Calu3 (cell line): ENCODE results near the gene PCNT. TPM values are rescaled to one million over a fixed set of nuclear protein-coding genes. Genes with fewer than 3 reads are reported as not detected.

Experiments used
- BruUV-seq: library from RNA; stranded (reverse); fragments of 400-500 nt; replicated peaks from 2 replicates; lab custom pipeline; 2021; lab: Mats Ljungman, UMichigan
- CTCF ChIA-PET: fragments of 300-600 bp; sonication (Branson Sonifier 250); formaldehyde crosslinking; loops from one replicate; lab custom pipeline; 2022; ENCODE audit warnings: antibody characterized with exemption; lab: Charles Lee
- DNase-seq: peaks from one replicate; pipeline ENCODE4 v3.0.0; 2022
- H3K27ac Mint-ChIP-seq: one replicate; pipeline ENCODE4 v1.8.0; 2022; ENCODE audit warnings: mixed read lengths; ENCODE audit not compliant: unreplicated experiment
- H3K27me3 Mint-ChIP-seq: one replicate; pipeline ENCODE4 v1.8.0; 2022; ENCODE audit warnings: mixed read lengths; ENCODE audit not compliant: unreplicated experiment
- H3K36me3 Mint-ChIP-seq: one replicate; pipeline ENCODE4 v1.8.0; 2022; ENCODE audit warnings: mild to moderate bottlenecking, moderate library complexity, mixed read lengths; ENCODE audit not compliant: insufficient read depth, unreplicated experiment
- H3K4me1 Mint-ChIP-seq: one replicate; pipeline ENCODE4 v1.8.0; 2022; ENCODE audit warnings: mild to moderate bottlenecking, low read depth, mixed read lengths; ENCODE audit not compliant: unreplicated experiment
- H3K4me3 Mint-ChIP-seq: one replicate; pipeline ENCODE4 v1.8.0; 2022; ENCODE audit warnings: mild to moderate bottlenecking, low read depth, moderate library complexity, mixed read lengths; ENCODE audit not compliant: unreplicated experiment
- H3K9me3 Mint-ChIP-seq: one replicate; pipeline ENCODE4 v1.8.0; 2022; ENCODE audit warnings: low read depth, mixed read lengths; ENCODE audit not compliant: unreplicated experiment
- intact Hi-C: fragments of 100-400 bp; cut with micrococcal nuclease; formaldehyde crosslinking; loops from one replicate; pipeline ENCODE4 v1.10.0; 2022; ENCODE audit not compliant: unreplicated experiment
- total RNA-seq: library from RNA; stranded (reverse); gene quantifications from 2 replicates; pipeline ENCODE4 v1.2.3, GENCODE V29; 2022
- TF ChIP-seq, protein P1 (sequence below): fragments of 200-600 bp; IDR thresholded peaks from one replicate; pipeline ENCODE4 v1.8.0; 2022; ENCODE audit warnings: antibody characterized with exemption; ENCODE audit not compliant: unreplicated experiment

The PCNT gene
- total RNA-seq, 1 experiment from 2014 or later, result 32.2 TPM

DNA sequence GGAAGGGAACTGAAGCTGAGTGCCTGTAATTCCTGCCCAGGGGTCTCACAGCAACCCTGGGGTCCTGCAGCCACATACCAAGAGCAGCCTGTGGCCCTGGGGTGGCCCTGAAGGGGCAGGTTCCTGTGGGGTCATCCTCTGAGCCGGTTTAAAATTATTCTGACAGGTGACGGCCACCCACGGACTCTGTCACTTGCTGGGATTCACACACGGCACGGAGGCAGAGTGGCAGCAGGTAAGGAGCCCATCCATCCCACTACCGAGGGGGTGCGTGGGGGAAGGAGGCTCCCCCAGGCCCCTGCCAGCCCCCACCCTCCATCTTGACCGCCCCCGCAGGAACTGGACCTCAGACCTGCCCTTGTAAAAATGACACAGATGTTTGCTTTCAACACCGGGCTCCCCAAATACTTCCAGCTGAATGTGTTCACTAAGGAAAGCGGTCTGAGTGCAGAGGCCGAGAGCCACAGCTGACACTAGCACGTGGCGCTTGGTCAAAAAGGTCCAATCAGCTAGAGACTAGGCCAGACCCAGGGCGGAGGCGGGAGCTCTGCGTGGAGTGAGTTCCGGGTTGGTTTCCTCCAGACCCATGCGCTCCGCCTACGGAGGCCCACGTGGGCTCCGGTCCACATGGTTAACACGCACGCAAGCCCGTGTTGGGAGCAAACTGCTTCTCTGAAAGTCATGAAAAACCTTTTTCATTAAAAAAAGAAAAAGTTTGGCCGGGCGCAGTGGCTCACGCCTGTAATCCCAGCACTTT lies 27.8 kb upstream of the PCNT start:
- Mint-ChIP-seq H3K4me1 (no peaks in the 10 kb centered on the region), H3K4me3 (no peak overlapping the region), H3K36me3 (peaks cover 32% of the 10 kb centered on the region), H3K9me3 (no peaks in the 10 kb centered on the region), H3K27me3 (no peaks in the 10 kb centered on the region), H3K27ac (no peak overlapping the region)
- no TSS peak for BruUV-seq
- CTCF ChIA-PET, result no interaction called here
- intact Hi-C loops, result no loop called here
- DNase-seq, result no peak
- TF ChIP-seq, protein P1, sequence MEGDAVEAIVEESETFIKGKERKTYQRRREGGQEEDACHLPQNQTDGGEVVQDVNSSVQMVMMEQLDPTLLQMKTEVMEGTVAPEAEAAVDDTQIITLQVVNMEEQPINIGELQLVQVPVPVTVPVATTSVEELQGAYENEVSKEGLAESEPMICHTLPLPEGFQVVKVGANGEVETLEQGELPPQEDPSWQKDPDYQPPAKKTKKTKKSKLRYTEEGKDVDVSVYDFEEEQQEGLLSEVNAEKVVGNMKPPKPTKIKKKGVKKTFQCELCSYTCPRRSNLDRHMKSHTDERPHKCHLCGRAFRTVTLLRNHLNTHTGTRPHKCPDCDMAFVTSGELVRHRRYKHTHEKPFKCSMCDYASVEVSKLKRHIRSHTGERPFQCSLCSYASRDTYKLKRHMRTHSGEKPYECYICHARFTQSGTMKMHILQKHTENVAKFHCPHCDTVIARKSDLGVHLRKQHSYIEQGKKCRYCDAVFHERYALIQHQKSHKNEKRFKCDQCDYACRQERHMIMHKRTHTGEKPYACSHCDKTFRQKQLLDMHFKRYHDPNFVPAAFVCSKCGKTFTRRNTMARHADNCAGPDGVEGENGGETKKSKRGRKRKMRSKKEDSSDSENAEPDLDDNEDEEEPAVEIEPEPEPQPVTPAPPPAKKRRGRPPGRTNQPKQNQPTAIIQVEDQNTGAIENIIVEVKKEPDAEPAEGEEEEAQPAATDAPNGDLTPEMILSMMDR, result no peak

GRCh38 chr21:46297338-46298271 lies 26.4 kb upstream of the PCNT start:
- Mint-ChIP-seq H3K36me3 (peaks cover 32% of the 10 kb centered on the region), H3K27ac (no peak overlapping the region), H3K9me3 (no peaks in the 10 kb centered on the region), H3K27me3 (no peaks in the 10 kb centered on the region), H3K4me1 (no peaks in the 10 kb centered on the region), H3K4me3 (peak overlapping the region; percentile 39)
- BruUV-seq, result TSS peak; percentile 26
- intact Hi-C loops, result no loop called here
- no peak for DNase-seq
- CTCF ChIA-PET, result no interaction called here
- TF ChIP-seq, protein P1, result no peak

DNA sequence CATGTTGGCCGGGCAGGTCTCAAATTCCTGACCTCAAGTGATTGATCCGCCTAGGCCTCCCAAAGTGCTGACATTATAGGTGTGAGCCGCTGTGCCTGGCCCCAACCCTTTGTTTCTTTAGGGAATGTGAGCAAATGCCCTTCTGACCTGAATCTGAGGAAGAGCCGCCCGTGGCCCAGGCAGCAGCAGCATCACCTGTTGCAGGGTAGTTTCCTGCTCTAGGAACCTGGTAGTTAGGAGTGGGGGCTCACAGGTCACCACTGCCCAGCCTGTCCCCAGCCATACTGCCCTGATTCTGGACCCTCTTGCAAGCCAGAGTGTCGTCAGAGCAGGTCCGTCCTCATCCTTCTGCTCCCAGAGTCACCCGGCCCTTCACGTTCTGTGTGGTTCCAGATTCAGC lies 24.8 kb upstream of the PCNT start:
- no peaks in the 10 kb centered on the region for H3K9me3 Mint-ChIP-seq
- intact Hi-C loops, result no loop called here
- no peak overlapping the region for H3K27ac Mint-ChIP-seq
- peaks cover 32% of the 10 kb centered on the region for H3K36me3 Mint-ChIP-seq
- no peak overlapping the region for H3K4me3 Mint-ChIP-seq
- CTCF ChIA-PET, result no interaction called here
- H3K4me1 Mint-ChIP-seq, result no peaks in the 10 kb centered on the region
- no peak for DNase-seq
- TF ChIP-seq, protein P1, result no peak
- no TSS peak for BruUV-seq
- H3K27me3 Mint-ChIP-seq, result no peaks in the 10 kb centered on the region

DNA sequence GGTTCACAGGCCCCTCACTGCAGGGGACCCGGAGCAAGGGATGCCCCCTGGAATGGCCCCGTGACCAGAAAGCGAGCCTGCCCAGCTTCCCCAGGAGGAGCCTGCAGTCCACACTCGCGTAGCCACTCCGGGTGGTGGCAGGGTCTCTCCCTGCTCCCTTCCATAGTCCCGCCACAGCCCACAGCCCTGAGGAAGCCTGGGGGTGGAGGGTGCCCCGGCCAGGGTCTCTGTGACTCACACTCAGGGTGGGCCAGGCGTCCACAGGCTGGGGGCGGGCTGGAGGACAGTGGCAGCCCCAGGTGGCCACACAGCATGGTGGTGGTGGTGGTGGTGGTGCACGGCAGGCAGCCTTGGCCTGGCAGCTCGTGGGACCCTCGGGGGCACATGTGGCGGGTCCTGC lies 22.2 kb upstream of the PCNT start:
- Mint-ChIP-seq H3K4me3 (no peak overlapping the region), H3K9me3 (no peaks in the 10 kb centered on the region), H3K27ac (no peak overlapping the region), H3K36me3 (peaks cover 38% of the 10 kb centered on the region), H3K27me3 (no peaks in the 10 kb centered on the region), H3K4me1 (no peaks in the 10 kb centered on the region)
- BruUV-seq, result no TSS peak
- intact Hi-C loops, result no loop called here
- TF ChIP-seq, protein P1, result no peak
- CTCF ChIA-PET, result no interaction called here
- DNase-seq, result no peak
